GM19043 (cell line): ENCODE data around the gene RASIP1.

Experiments
- ATAC-seq: cut with Tn5 transposase; IDR thresholded peaks from one replicate; pipeline ENCODE4 v1.9.1; 2021; ENCODE audit warnings: low read depth; ENCODE audit not compliant: unreplicated experiment

RASIP1 gene

GRCh38 chr19:48678201-48678600 is 62.2 kb downstream of the RASIP1 start:
- ATAC-seq: no peak

- no peak for ATAC-seq
Measured at GRCh38 chr19:48676887-48677286, 63.5 kb downstream of the RASIP1 start.

- no peak for ATAC-seq
Measured at GRCh38 chr19:48676487-48676886, 63.9 kb downstream of the RASIP1 start.

GRCh38 chr19:48674921-48675824 is 65.2 kb downstream of the RASIP1 start:
- ATAC-seq: no peak

- ATAC-seq: no peak
Measured at GRCh38 chr19:48674216-48674809, 66.1 kb downstream of the RASIP1 start.

- no peak for ATAC-seq
Measured at GRCh38 chr19:48673436-48674100, 66.8 kb downstream of the RASIP1 start.

GRCh38 chr19:48672994-48673393 is 67.4 kb downstream of the RASIP1 start, which contains the start of gene NTN5:
TSS of gene NTN5 (minus strand) at chr19:48673017. CDS start at chr19:48670986, 2,031 bp downstream.
- no peak for ATAC-seq

GRCh38 chr19:48671446-48671995 is 68.9 kb downstream of the RASIP1 start:
- no peak for ATAC-seq

GRCh38 chr19:48670699-48671445 is 69.5 kb downstream of the RASIP1 start:
- ATAC-seq: no peak
